22Rv1 (cell line): Measurements from ENCODE around the gene PCLAF.
"Not testable (repeated sequence)": the region's sequence is repeated elsewhere in the genome, so short reads cannot be mapped to it uniquely, and the experiment has no call there.

ENCODE experiments used
- H3K27ac ChIP-seq: fragments of 450-650 bp; 2 replicates; pipeline ENCODE4 v1.5.1; 2017
- CTCF ChIP-seq: fragments of 450-650 bp; IDR thresholded peaks from 2 replicates; pipeline ENCODE4 v1.5.1; 2017; ENCODE audit warnings: mild to moderate bottlenecking
- ZFX ChIP-seq: fragments of 450-650 bp; IDR thresholded peaks from 2 replicates; pipeline ENCODE4 v1.6.1; 2017; ENCODE audit warnings: antibody characterized with exemption, borderline replicate concordance

Gene PCLAF

GRCh38 chr15:64422697-64423096, 41.5 kb upstream of the PCLAF start:
- no peak for TF ChIP-seq CTCF
- TF ChIP-seq ZFX: no peak
- peak overlapping the region; percentile 84 for H3K27ac ChIP-seq

GRCh38 chr15:64412216-64412615, 31.0 kb upstream of the PCLAF start:
- H3K27ac ChIP-seq: no peak overlapping the region

GRCh38 chr15:64400583-64400982, 19.3 kb upstream of the PCLAF start:
- peak overlapping the region; percentile 22; the same call in 1 of the 2 replicates for H3K27ac ChIP-seq

More at GRCh38 chr15:64412216-64412615, 31.0 kb upstream of the PCLAF start:
- TF ChIP-seq ZFX: no peak
- TF ChIP-seq CTCF: no peak

GRCh38 chr15:64398575-64398974, 17.3 kb upstream of the PCLAF start:
- no peak for TF ChIP-seq CTCF
- no peak for TF ChIP-seq ZFX
- H3K27ac ChIP-seq: no peak overlapping the region

More at GRCh38 chr15:64400583-64400982, 19.3 kb upstream of the PCLAF start:
- TF ChIP-seq ZFX (no peak), CTCF (no peak)

- H3K27ac ChIP-seq: no peak overlapping the region
- TF ChIP-seq CTCF (no peak), ZFX (no peak)
Observed at GRCh38 chr15:64396789-64397188, 15.5 kb upstream of the PCLAF start.

- not testable (repeated sequence) for H3K27ac ChIP-seq
Observed at GRCh38 chr15:64392471-64392870, 11.2 kb upstream of the PCLAF start.

- H3K27ac ChIP-seq: no peak overlapping the region
- TF ChIP-seq CTCF: no peak
- no peak for TF ChIP-seq ZFX
Observed at GRCh38 chr15:64389036-64389435, 7.8 kb upstream of the PCLAF start.

- TF ChIP-seq CTCF: no peak
- H3K27ac ChIP-seq: peak within 1 kb of the TSS; percentile 88
Observed at GRCh38 chr15:64387562-64388168, 6.4 kb upstream of the PCLAF start, which contains the start of gene TRIP4. TSS of gene TRIP4 (plus strand) at chr15:64387836. CDS start at chr15:64387864, 28 bp downstream.
